Hypothalamus (tissue), 51 donors: ENCODE data around the gene PRPSAP2.
"Not testable (repeated sequence)": the region's sequence is repeated elsewhere in the genome, so short reads cannot be mapped to it uniquely, and the experiment has no call there.

Source experiments
- DNase-seq, 51 donors: peaks; one replicate each; lab custom pipeline; 2025; lab: John Stamatoyannopoulos, UW

PRPSAP2 gene

DNA sequence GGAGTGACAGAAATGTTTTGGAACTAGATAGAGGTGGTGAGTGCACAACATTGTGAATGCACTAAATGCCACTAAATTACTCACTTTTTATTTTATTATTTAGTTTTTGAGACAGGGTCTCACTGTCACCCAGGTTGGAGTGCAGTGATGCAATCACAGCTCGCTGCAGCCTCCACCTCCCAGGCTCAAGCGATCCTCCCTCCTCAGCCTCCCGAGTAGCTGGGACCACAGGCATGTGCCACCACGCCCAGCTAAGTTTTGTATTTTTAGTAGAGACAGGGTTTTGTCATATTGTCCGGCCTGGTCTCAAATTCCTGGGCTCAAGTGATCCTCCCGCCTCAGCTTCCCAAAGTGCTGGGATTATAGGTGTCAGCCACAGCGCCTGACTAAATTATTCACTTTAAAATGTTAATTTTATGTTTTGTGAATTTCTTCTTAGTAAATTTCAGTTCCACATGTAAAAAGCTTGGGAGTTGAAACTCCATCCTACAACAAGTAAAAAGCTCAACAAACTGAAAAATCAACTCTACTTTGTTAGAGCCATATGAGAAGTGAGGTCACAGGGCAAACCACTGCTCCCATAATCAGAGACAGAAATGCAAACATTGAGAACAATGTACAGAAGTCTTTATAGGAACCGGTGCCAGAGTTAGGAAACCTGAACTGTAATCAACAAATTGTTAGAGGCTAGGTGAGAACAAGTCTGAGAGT lies 80.2 kb downstream of the PRPSAP2 start:
- no peak for DNase-seq

DNA sequence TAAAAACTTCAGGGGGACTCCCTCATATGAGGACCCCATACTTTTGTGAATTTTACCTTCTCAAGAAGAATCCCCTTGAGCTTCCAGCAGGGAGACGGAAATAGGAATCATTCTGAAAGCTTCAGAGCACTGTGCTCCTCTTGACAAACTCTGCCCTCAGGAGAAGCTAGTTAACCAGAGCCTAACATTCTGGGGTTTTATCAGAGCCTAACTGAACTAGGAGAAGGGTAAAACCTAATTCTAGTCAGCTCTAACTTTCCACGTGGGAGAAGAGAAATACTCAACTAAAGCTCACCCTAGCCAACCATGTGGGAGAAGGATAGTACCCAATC lies 80.7 kb downstream of the PRPSAP2 start:
- no peak for DNase-seq

DNA sequence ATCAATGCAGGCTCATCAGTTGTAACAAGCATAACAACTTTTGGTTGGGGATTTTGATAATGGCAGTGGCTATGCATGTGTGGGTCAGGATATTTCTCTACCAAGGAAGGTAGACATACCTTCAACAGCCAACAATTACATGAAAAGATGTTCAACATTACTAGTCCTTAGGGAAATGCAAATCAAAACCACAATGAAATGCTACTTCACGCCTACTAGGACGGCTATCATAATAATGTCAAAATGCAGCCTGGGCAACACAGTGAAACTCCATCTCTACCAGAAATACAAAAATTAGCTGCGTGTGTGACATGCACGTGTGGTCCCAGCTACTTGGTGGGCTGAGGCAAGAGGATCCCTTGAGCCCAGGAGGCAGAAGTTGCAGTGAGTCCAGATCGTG lies 86.7 kb downstream of the PRPSAP2 start:
- DNase-seq: no peak

DNA sequence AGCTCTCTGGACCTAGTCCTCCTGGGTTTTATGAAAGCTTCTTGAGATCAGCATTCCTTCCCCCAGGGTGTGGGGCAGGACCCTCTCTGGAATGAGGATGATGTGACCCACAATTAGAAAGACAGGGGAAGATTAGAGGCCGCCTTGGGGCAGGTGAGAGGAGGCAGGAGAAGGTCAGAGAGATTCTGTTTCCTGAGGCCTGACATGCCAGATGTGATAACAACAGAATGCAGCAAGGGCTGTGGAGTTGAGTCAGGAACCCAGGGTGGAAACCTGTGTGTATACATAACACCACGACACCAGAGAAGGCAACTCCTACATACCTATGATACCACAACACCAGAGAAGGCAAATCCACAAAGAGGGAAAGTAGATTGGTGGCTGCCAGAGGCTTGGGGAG lies 88.6 kb downstream of the PRPSAP2 start:
- no peak for DNase-seq

DNA sequence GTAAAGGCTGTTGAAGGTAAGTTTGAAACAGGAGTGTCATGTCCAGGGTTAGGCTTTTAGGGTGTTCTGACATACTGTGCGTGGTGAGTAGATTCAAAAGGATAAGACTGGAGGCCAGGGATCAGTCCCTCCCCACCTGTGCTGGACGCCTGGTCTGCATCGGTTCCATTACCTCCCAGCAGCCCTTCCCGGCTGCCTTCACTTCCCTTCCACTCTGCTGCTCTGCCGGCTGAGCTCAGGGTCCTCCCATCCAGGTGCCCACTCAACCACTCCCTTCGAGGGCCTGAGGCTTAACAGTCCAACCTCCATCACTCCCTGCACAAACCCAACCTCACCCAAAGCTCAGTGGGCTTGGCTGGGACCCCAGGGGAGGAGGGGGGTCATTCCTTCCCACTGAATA lies 89.9 kb downstream of the PRPSAP2 start:
- no peak for DNase-seq

DNA sequence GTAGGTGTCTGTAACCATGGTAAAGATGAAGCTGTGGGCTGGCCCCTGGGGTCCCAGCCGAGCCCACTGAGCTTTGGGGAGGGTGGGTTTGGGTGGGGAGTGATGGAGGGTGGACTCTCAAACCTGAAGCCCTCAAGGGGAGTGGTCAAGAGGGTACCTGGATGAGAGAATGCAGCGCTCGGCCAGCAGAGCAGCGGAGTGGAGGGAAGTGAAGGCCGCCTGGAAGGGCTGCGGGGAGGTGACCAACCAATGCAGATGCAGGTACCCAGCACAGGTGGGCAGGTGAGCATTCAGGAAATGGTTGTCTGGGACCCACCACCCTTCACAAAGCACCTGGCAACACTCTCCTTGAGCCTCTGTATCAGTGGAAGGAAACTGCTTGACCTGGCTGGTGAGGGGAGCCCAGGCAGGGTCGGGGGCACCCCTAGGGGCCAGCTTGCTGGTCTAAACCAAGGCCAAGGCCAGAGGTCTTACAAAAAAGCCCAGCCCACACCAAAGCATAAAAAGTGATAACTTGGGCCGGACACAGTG lies 90.6 kb downstream of the PRPSAP2 start:
- DNase-seq: no peak

DNA sequence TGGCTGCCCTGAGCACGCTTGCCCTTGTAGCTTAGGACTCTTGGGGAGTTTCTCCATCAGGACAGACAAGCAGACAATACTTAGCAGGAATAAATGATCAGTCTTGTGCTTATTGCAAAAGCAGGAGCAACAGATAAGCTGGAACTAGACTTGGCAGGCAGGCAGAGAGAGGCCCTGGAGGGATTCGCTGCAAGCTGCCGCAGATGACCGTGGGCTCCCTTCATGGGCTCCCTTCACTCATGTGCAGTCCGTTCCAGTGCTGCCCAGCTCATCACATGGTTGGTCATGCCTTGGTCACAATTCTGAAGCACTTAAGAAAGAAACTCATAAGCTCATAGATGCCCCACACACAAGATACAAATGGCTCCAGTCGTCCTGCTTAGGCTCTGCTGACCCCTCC lies 91.6 kb downstream of the PRPSAP2 start:
- no peak for DNase-seq

DNA sequence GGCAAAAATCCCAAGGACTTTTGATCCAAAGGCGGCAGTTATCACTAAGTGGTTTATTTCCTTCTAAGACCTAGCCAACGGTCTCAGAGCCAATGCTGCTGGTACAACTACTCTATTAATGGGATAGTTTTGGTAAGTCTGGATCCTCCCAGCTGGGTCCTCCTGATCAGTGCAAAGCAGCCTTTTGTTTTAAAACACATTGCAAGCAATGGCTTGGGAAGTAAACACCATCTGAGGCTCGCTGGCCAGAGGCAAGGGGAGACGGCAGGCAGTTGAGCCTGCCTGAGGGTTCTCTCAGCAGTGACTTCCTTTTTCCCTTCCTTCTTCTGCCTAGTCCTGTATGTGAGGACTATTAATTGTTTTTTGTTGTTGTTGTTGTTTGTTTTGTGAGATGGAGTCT lies 92.4 kb downstream of the PRPSAP2 start:
- no peak for DNase-seq

DNA sequence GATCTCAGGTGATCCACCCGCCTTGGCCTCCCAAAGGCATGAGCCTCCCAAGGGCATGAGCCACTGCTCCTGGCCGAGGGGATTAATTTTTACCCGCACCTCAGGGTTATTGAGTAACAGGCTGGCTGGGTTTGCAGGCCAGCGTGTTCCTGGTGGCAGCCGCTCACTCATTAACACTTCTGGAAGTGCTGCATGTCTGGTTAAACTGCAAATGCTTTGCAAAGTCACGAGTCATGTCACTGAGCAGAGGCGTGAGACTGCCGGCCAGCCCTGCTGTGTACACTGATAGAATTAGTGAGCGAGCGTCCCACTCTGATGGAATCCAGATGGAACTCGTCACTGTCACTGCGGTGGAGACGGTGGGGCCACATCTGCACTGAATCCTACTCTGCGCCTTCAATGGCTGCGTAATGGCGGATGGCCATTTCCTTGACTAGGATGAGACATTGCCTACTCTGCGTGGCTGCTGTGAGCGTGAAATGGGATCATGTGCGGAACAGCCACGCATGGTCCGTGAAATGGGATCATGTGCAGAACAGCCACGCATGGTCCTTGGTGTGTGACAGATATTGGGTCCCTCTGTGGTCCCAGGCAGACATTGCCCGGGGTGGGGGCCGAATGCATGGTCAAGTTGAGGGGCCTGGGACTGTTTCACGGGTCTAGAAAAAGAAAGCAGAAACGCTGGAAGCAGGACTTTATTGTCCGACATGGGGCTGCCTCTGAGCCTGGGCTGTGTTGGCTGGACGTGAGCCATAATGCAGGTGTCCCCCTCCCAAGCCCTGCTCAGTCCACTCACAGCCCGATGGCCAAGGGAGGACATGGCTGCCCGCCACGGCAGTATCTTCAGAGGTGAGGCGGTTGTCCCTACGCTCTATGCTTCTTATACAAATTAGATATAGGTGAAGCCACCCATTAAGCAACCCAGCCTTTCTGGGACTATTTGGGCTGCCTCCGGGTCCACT lies 93.3 kb downstream of the PRPSAP2 start:
- no peak for DNase-seq

DNA sequence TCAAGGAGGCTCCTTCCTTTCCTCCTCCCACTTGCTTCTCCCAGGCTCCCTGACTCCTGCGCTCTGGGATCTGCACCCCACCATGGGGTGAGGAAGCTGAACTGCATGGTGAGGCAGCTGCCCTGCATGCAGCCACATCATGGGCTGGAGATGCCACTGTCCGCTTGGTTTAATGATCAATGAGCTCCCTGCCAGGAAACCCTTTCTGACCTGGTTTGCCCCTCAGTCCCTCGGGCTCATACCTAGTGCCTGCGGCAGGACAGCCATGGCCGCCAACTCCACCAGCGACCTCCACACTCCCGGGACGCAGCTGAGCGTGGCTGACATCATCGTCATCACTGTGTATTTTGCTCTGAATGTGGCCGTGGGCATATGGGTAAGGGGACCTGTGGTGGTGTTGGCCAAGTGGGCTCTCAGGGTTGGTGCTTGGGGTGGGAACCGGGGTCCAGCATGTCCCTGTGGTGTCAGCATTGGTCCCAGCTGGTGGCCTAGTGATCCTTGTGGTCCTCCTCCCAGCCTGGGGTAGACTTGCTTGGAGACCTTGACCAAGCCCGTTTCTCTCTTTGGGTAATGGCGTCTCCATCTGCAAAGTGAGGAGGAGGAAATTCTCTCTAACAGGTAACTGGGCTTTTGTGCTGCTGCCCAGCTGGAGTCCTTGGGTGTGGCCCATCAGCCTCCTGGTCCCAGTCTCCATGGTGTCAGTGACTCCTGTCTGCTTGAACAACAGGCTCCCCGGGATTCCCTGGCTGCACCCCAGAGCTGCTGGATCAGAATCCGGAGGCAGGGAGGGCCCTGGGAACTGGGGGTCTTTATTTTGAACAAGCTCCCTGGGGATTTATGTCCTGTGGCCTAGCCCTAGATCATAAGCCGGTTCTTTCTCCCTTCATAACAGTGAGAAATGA lies 94.3 kb downstream of the PRPSAP2 start, which contains the start of gene SLC5A10:
TSS of gene SLC5A10 (plus strand) at position 225 of the 902 bp plus-strand sequence. CDS start at position 266, 41 bp downstream.
- DNase-seq: no peak

DNA sequence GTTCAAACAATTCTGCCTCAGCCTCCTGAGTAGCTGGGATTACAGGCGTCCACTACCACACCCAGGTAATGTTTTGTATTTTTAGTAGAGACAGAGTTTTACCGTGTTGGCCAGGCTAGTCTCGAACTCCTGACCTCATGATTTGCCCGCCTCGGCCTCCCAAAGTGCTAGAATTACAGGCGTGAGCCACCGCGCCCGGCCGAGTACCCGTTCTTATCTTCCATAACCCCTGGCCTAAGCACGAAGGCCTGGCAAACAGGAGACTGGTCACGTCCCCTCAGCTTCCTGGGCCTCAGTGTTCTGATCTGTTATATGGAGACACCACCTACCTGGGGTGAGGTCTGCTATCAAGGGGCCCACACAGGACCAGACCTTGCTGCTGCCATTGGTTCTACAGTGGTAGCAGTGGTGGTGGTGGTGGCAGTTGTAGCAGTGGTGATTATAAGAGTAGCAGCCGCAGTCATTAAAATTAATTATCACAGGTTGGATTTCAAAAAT lies 95.3 kb downstream of the PRPSAP2 start:
- DNase-seq: no peak

DNA sequence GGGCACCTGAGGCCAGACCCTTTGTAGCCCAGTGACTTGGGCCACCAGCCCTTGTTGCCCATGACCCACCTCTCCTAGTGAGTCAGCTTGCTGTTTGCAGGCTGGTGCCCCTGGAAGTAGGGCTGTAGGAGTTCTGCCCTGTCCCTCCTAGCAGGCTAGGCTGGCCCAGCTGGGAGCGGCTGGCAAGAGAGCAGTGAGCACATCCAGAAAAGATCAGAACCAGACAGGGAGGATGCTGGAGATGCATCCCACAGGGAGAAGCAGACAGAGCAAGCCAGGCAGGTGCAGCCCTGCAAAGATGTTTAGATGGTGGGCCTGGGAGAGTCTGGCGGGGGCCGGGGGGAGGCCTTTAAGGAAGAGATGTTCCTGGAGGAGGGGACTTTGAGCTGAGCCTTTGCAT lies 96.4 kb downstream of the PRPSAP2 start:
- no peak for DNase-seq

DNA sequence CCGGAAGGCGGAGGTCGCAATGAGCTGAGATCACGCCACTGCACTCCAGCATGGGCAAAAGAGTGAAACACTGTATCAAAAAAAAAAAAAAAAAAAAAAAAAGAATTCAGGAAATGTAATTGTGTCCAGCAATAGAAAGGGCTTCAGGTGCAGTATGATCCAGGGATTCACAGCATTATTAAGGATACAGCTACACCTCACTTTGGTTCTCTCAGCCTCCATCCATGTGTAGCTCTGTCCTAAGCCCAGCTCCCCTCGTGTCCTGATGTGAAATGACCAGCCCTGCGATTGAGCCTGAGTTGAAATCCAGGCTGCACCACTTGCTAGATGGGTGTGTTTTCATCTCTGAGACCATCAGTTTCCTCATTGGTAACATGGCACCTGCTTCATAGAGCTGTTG lies 97.1 kb downstream of the PRPSAP2 start:
- DNase-seq: no peak

DNA sequence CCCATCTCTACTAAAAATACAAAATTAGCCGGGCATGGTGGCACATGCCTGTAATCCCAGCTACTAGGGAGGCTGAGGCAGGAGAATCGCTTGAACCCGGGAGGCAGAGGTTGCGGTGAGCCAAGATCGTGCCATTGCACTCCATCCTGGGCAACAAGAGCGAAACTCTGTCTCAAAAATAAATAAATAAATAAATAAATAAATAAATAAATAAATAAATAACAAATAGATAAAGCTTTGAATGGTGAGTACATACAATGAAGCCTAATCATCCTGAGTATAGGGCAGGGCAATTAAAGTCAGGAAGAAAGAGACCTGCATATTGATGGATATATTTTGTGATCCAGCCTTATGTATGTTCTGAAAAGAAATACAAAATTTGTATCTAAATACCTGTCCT lies 98.1 kb downstream of the PRPSAP2 start:
- not testable (repeated sequence) for DNase-seq

DNA sequence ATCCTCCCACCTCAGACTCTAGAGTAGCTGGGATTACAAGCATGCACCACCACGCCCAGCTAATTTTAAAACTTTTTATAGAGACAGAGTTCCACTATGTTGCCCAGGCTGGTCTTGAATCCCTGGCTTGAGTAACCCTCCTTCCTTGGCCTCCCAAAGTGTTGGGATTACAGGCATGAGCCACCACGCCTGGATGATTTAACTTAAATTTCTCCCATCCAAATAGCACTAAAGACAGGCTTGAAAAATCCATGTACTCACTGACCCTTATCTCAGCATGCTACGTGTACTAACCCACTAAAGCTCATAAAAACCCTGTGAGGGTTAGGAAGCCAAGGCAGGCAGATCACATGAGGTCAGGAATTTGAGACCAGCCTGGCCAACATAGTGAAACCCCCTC lies 98.7 kb downstream of the PRPSAP2 start:
- DNase-seq: no peak

DNA sequence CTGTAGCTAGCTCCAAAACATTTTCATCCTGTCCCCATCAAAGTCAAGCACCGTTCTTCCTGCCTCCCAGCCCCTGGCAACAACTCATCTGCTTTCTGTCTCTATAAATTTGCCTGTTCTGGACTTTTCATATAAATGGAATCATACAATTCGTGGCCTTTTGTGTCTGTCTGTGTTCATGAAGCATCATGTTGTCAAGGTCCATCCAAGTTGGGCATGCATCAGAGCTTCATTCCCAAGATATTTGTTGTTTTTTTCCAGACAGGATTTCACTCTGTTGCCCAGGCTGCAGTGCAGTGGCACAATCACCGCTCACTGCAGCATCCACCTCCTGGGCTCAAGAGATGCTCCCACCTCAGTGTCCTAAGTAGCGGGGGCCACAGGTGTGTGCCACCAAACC lies 99.9 kb downstream of the PRPSAP2 start:
- no peak for DNase-seq

DNA sequence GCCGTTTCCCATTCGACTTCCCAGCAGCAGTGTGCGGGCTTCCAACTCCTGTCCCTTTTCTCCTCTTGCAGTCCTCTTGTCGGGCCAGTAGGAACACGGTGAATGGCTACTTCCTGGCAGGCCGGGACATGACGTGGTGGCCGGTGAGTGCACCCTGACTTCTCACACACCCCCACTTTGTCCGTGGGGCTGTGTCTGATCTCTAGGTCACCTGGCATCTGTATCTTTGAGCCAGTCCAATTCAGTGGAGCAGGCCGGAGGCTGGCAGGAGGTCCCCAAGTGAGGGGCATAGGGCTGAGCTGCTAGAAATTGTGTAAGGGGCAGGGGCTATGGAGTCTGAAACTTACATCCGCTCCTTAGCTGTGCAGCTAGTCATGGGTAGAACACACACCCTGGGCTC lies 100.7 kb downstream of the PRPSAP2 start:
- no peak for DNase-seq

DNA sequence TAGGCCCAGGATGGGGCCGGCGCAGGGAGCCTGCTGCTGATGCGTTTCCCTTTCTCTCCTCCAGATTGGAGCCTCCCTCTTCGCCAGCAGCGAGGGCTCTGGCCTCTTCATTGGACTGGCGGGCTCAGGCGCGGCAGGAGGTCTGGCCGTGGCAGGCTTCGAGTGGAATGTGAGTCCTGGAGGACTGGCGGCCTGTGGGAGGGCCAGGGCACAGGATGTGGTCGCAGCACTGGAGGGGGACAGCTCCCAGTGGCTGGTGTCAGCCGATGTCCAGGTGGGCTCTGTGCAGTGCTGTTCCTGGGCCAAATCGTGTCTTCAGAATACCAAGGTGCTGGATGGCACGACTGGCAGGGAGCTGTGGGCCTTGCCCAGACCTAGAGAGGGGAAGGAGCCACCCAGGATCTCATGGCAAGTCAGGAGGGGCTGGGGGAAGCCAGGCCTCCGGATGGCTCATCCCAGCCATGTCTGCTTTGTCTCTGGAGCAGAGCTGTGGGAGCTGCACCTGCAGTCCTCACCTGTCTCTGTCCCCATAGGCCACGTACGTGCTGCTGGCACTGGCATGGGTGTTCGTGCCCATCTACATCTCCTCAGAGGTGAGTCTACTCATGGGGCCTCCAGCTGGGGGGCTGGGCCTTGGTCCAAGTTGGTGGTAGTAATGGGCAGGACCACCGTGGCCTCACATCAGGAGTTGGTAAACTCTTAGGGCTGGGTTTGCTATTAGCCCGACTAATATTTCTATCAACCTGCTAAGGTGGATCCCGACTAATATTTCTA lies 101.3 kb downstream of the PRPSAP2 start:
- DNase-seq: no peak

DNA sequence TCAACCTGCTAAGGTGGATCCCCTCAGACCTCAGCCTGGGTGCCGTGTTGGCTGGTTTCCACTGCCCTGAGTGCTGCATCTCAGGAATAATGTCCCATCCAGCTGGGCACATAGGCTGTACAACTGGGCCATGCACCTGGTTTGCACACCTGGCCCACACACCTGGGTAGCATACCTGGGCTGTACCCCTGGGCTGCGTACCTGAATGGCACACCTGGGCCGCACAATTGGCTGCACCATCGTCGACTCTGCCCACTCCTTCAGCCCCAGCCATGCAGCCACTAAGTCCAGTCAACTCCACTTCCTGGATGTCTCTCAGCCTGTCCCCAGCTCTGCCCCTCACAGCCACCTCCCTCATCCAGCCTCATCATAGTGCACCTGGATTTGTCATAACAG lies 101.9 kb downstream of the PRPSAP2 start:
- no peak for DNase-seq

DNA sequence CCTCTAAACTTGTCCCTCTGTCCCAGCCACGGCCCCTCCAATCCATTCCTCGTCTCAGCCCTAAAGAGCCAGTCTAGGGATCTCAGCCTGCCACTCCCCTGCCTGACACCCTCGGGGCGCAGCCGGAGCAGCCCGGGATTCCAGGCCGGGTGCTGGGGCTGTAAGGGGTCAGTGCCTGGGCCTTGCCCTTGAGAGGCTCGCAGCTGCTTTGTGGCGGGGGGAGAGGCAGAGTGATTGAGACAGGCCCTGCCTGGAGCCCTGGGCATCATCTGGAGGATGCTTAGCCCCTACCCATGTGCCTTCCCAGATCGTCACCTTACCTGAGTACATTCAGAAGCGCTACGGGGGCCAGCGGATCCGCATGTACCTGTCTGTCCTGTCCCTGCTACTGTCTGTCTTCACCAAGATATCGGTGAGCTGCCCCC lies 102.3 kb downstream of the PRPSAP2 start:
- DNase-seq: no peak
